ENCODE data around the gene MYO9B. TPM values are rescaled to one million over a fixed set of nuclear protein-coding genes. Genes with fewer than 3 reads are reported as not detected.

Gene MYO9B
- polyA plus RNA-seq, 3 donors = 5.9 to 366 (median 7.5) TPM

DNA sequence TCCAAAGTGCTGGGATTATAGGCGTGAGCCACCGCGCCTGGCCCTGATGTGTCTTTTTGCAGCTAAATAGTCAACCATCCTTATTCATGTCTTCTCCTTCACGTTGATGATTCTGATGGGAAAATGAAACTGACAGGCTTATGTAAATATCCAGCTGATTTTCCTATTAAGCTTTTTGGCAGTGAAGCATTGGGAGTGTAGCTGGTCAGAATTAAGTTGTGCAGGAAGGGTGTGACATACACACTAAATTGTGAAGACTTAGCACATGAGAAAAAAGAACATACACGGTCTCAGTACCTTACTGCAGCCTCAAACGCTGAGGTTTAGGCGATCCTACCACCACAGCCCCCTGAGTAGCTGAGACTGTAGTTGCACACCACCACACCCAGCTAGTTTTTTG, 89.1 kb downstream of the MYO9B start:
- Mint-ChIP-seq H3K9me3 (peaks cover 2 to 13% (median 6%) of the 10 kb centered on the region in 7 donors), H3K27me3 (ENCODE audit: low read depth in 3 of 3) (peaks cover 0 to 2% (median 0%) of the 10 kb centered on the region in 3 donors), H3K4me3 (no peak overlapping the region), H3K4me1 (peaks cover 2% of the 10 kb centered on the region), H3K36me3 (peaks cover 80 to 96% of the 10 kb centered on the region in 2 donors), H3K27ac (peak overlapping the region in 2 of 7 donors; percentile 26 to 50)
- intact Hi-C loops (cut with micrococcal nuclease) = no loop called here
- peaks cover 24% of the 10 kb centered on the region for H4K20me1 ChIP-seq (ENCODE audit: insufficient read depth, low read length)
- no peak overlapping the region for H2AFZ ChIP-seq (ENCODE audit: insufficient read depth, low read depth, low read length, poor library complexity, severe bottlenecking)
- H3K9ac ChIP-seq (ENCODE audit: insufficient read depth, low read length, poor library complexity, severe bottlenecking) = no peak overlapping the region
- H3K4me2 ChIP-seq (replicated peaks; ENCODE audit: extremely low read depth, low read length, poor library complexity, severe bottlenecking) = no peak overlapping the region
- H3K4me1 ChIP-seq (ENCODE audit: control insufficient read depth in 1 of 2, insufficient read depth in 2 of 2, low read length in 2 of 2) = no peaks in the 10 kb centered on the region
- no peaks in the 10 kb centered on the region for H3K27me3 ChIP-seq (ENCODE audit: control insufficient read depth in 2 of 2, insufficient read depth in 2 of 2, low read length in 2 of 2)
- peaks cover 93 to 99% of the 10 kb centered on the region in 2 donors for H3K36me3 ChIP-seq (replicated peaks in 1 of 2; ENCODE audit: control insufficient read depth in 1 of 2, insufficient read depth in 2 of 2, low read length in 2 of 2)
- H3K27ac ChIP-seq (ENCODE audit: low read depth in 1 of 2, low read length in 2 of 2) = no peak overlapping the region
- DNase-seq = no peak
- WGBS (ENCODE audit: insufficient coverage) = no CpG with 5 or more reads among the region's 7 CpGs
- TF ChIP-seq CTCF (IDR thresholded peaks at IDR 0.05) = no peak
- peaks cover 0 to 4% of the 10 kb centered on the region in 2 donors for H3K9me3 ChIP-seq (replicated peaks in 1 of 2; ENCODE audit: control insufficient read depth in 1 of 2, insufficient read depth in 1 of 2, low read length in 2 of 2)
- H3K4me3 ChIP-seq (replicated peaks in 1 of 3; ENCODE audit: low read depth in 2 of 3, low read length in 3 of 3) = no peak overlapping the region
- H3K79me2 ChIP-seq (ENCODE audit: insufficient read depth, low read length) = peaks cover 4% of the 10 kb centered on the region

GRCh38 chr19:17165715-17166114, 90.1 kb downstream of the MYO9B start:
- no peak overlapping the region for H3K4me2 ChIP-seq (replicated peaks; ENCODE audit: extremely low read depth, low read length, poor library complexity, severe bottlenecking)
- peaks cover 31% of the 10 kb centered on the region for H4K20me1 ChIP-seq (ENCODE audit: insufficient read depth, low read length)
- no peak for DNase-seq
- Mint-ChIP-seq H3K27ac (peak overlapping the region in 2 of 7 donors; percentile 35 to 43), H3K36me3 (peaks cover 79 to 99% of the 10 kb centered on the region in 2 donors), H3K4me1 (no peaks in the 10 kb centered on the region), H3K9me3 (peaks cover 2 to 13% (median 6%) of the 10 kb centered on the region in 7 donors), H3K27me3 (ENCODE audit: low read depth in 3 of 3) (peaks cover 0 to 2% (median 0%) of the 10 kb centered on the region in 3 donors), H3K4me3 (no peak overlapping the region)
- no peak for TF ChIP-seq CTCF (IDR thresholded peaks at IDR 0.05)
- H3K36me3 ChIP-seq (replicated peaks in 1 of 2; ENCODE audit: control insufficient read depth in 1 of 2, insufficient read depth in 2 of 2, low read length in 2 of 2) = peaks cover 94 to 100% of the 10 kb centered on the region in 2 donors
- peak overlapping the region in 1 of 2 donors; percentile 26 for H3K27ac ChIP-seq (ENCODE audit: low read depth in 1 of 2, low read length in 2 of 2)
- peaks cover 4% of the 10 kb centered on the region for H3K79me2 ChIP-seq (ENCODE audit: insufficient read depth, low read length)
- no peak overlapping the region for H3K4me3 ChIP-seq (replicated peaks in 1 of 3; ENCODE audit: low read depth in 2 of 3, low read length in 3 of 3)
- no peak overlapping the region for H2AFZ ChIP-seq (ENCODE audit: insufficient read depth, low read depth, low read length, poor library complexity, severe bottlenecking)
- H3K4me1 ChIP-seq (ENCODE audit: control insufficient read depth in 1 of 2, insufficient read depth in 2 of 2, low read length in 2 of 2) = no peaks in the 10 kb centered on the region
- intact Hi-C loops (cut with micrococcal nuclease) = no loop called here
- H3K9me3 ChIP-seq (replicated peaks in 1 of 2; ENCODE audit: control insufficient read depth in 1 of 2, insufficient read depth in 1 of 2, low read length in 2 of 2) = peaks cover 0 to 4% of the 10 kb centered on the region in 2 donors
- H3K9ac ChIP-seq (ENCODE audit: insufficient read depth, low read length, poor library complexity, severe bottlenecking) = no peak overlapping the region
- WGBS (ENCODE audit: insufficient coverage) = 100% methylated on average over 3 of the region's 5 CpGs
- H3K27me3 ChIP-seq (ENCODE audit: control insufficient read depth in 2 of 2, insufficient read depth in 2 of 2, low read length in 2 of 2) = no peaks in the 10 kb centered on the region

Measured in CD14-positive monocyte (primary cell).